Activated CD4-positive, alpha-beta T cell treated with anti-CD3 and anti-CD28 coated beads, Interleukin-2, amount 10 ng/mL, durations not matched to agents 7 days and 5 days (primary cell): ENCODE measurements around the gene ZNF618. TPM values are rescaled to one million over a fixed set of nuclear protein-coding genes. Genes with fewer than 3 reads are reported as not detected.
A peak's percentile ranks its signal among the peaks of the same experiment; 100 is the strongest.

ENCODE experiments used
- CTCF ChIA-PET: fragments of 350-600 bp; sonication (Branson Sonifier 250); formaldehyde crosslinking; loops from one replicate; lab custom pipeline; 2021; ENCODE audit warnings: antibody characterized with exemption; lab: Charles Lee
- POLR2A ChIA-PET: fragments of 350-600 bp; sonication (Branson Sonifier 250); formaldehyde crosslinking; loops from one replicate; lab custom pipeline; 2021; ENCODE audit warnings: antibody characterized with exemption; lab: Charles Lee
- DNase-seq: peaks from one replicate; pipeline ENCODE4 v3.0.0-alpha.2; 2020
- H3K27ac Mint-ChIP-seq: one replicate; pipeline ENCODE4 v1.8.0; 2021; ENCODE audit warnings: mild to moderate bottlenecking, moderate library complexity, mixed read lengths
- H3K27me3 Mint-ChIP-seq: one replicate; pipeline ENCODE4 v1.8.0; 2021; ENCODE audit warnings: mixed read lengths
- H3K36me3 Mint-ChIP-seq: one replicate; pipeline ENCODE4 v1.8.0; 2021; ENCODE audit warnings: low read depth, mixed read lengths
- H3K4me1 Mint-ChIP-seq: one replicate; pipeline ENCODE4 v1.8.0; 2021; ENCODE audit warnings: mixed read lengths
- H3K4me3 Mint-ChIP-seq: one replicate; pipeline ENCODE4 v1.8.0; 2021; ENCODE audit warnings: mild to moderate bottlenecking, moderate library complexity, mixed read lengths
- H3K9me3 Mint-ChIP-seq: one replicate; pipeline ENCODE4 v1.8.0; 2021; ENCODE audit warnings: mixed read lengths
- total RNA-seq, 2 experiments: library from RNA; stranded (reverse); gene quantifications; one replicate each; pipeline ENCODE4 v1.2.3, GENCODE V29; 2021

Gene ZNF618
- total RNA-seq, 2 experiments from 2014 or later, result 0.21 to 0.27 TPM

- no peaks in the 10 kb centered on the region for H3K4me1 Mint-ChIP-seq
- H3K27me3 Mint-ChIP-seq, result no peaks in the 10 kb centered on the region
- ChIA-PET POLR2A (no interaction called here), CTCF (no interaction called here)
- no peak overlapping the region for H3K4me3 Mint-ChIP-seq
- H3K9me3 Mint-ChIP-seq, result no peaks in the 10 kb centered on the region
- no peak overlapping the region for H3K27ac Mint-ChIP-seq
- DNase-seq, result peak; percentile 2
- H3K36me3 Mint-ChIP-seq, result no peaks in the 10 kb centered on the region
Observed at GRCh38 chr9:114000671-114001409, 124.7 kb downstream of the ZNF618 start.

- H3K27ac Mint-ChIP-seq, result no peak overlapping the region
- H3K4me3 Mint-ChIP-seq, result no peak overlapping the region
- POLR2A ChIA-PET, result no interaction called here
- CTCF ChIA-PET, result no interaction called here
- no peak for DNase-seq
- H3K9me3 Mint-ChIP-seq, result no peaks in the 10 kb centered on the region
- no peaks in the 10 kb centered on the region for H3K27me3 Mint-ChIP-seq
- no peaks in the 10 kb centered on the region for H3K4me1 Mint-ChIP-seq
- no peaks in the 10 kb centered on the region for H3K36me3 Mint-ChIP-seq
Observed at GRCh38 chr9:114001410-114001685, 125.2 kb downstream of the ZNF618 start.

- Mint-ChIP-seq H3K27me3 (no peaks in the 10 kb centered on the region), H3K4me3 (no peak overlapping the region), H3K36me3 (no peaks in the 10 kb centered on the region), H3K27ac (no peak overlapping the region), H3K9me3 (no peaks in the 10 kb centered on the region), H3K4me1 (no peaks in the 10 kb centered on the region)
- POLR2A ChIA-PET, result no interaction called here
- CTCF ChIA-PET, result interaction anchor here (1.2 kb wide), 1 partner anchor 10 kb away, joined by 3 read pairs; no protein-coding TSS in a partner anchor
- DNase-seq, result peak; percentile 4
Observed at GRCh38 chr9:114001794-114002261, 125.7 kb downstream of the ZNF618 start.

GRCh38 chr9:114002271-114002985, 126.3 kb downstream of the ZNF618 start:
- Mint-ChIP-seq H3K27me3 (no peaks in the 10 kb centered on the region), H3K4me3 (no peak overlapping the region)
- DNase-seq, result peak; percentile 4

GRCh38 chr9:114002986-114003350, 126.9 kb downstream of the ZNF618 start:
- ChIA-PET CTCF (no interaction called here), POLR2A (no interaction called here)
- no peak for DNase-seq
- H3K36me3 Mint-ChIP-seq, result no peaks in the 10 kb centered on the region
- no peaks in the 10 kb centered on the region for H3K9me3 Mint-ChIP-seq
- no peaks in the 10 kb centered on the region for H3K27me3 Mint-ChIP-seq
- no peak overlapping the region for H3K4me3 Mint-ChIP-seq
- no peaks in the 10 kb centered on the region for H3K4me1 Mint-ChIP-seq
- H3K27ac Mint-ChIP-seq, result no peak overlapping the region

More at GRCh38 chr9:114002271-114002985, 126.3 kb downstream of the ZNF618 start:
- ChIA-PET CTCF (interaction anchor here (1.2 kb wide), 1 partner anchor 11 kb away, joined by 3 read pairs; no protein-coding TSS in a partner anchor), POLR2A (no interaction called here)
- Mint-ChIP-seq H3K9me3 (no peaks in the 10 kb centered on the region), H3K27ac (no peak overlapping the region), H3K36me3 (no peaks in the 10 kb centered on the region), H3K4me1 (no peaks in the 10 kb centered on the region)

- ChIA-PET POLR2A (no interaction called here), CTCF (no interaction called here)
- Mint-ChIP-seq H3K27me3 (no peaks in the 10 kb centered on the region), H3K4me3 (no peak overlapping the region), H3K36me3 (no peaks in the 10 kb centered on the region), H3K9me3 (no peaks in the 10 kb centered on the region), H3K4me1 (no peaks in the 10 kb centered on the region), H3K27ac (no peak overlapping the region)
- no peak for DNase-seq
Observed at GRCh38 chr9:114003351-114003750, 127.2 kb downstream of the ZNF618 start.

- no peaks in the 10 kb centered on the region for H3K36me3 Mint-ChIP-seq
- no peak overlapping the region for H3K27ac Mint-ChIP-seq
- CTCF ChIA-PET, result no interaction called here
- no peaks in the 10 kb centered on the region for H3K4me1 Mint-ChIP-seq
- H3K4me3 Mint-ChIP-seq, result no peak overlapping the region
- DNase-seq, result no peak
- H3K27me3 Mint-ChIP-seq, result no peaks in the 10 kb centered on the region
- POLR2A ChIA-PET, result no interaction called here
- no peaks in the 10 kb centered on the region for H3K9me3 Mint-ChIP-seq
Observed at GRCh38 chr9:114003758-114004157, 127.6 kb downstream of the ZNF618 start.

- no peaks in the 10 kb centered on the region for H3K36me3 Mint-ChIP-seq
- H3K9me3 Mint-ChIP-seq, result no peaks in the 10 kb centered on the region
- no peaks in the 10 kb centered on the region for H3K27me3 Mint-ChIP-seq
- no peaks in the 10 kb centered on the region for H3K4me1 Mint-ChIP-seq
- ChIA-PET POLR2A (no interaction called here), CTCF (no interaction called here)
- DNase-seq, result peak; percentile 1
- no peak overlapping the region for H3K27ac Mint-ChIP-seq
- H3K4me3 Mint-ChIP-seq, result no peak overlapping the region
Observed at GRCh38 chr9:114004221-114004716, 128.2 kb downstream of the ZNF618 start.

- POLR2A ChIA-PET, result no interaction called here
- H3K4me3 Mint-ChIP-seq, result no peak overlapping the region
- H3K4me1 Mint-ChIP-seq, result no peaks in the 10 kb centered on the region
- H3K9me3 Mint-ChIP-seq, result no peaks in the 10 kb centered on the region
- CTCF ChIA-PET, result no interaction called here
- no peak overlapping the region for H3K27ac Mint-ChIP-seq
- H3K27me3 Mint-ChIP-seq, result no peaks in the 10 kb centered on the region
- H3K36me3 Mint-ChIP-seq, result no peaks in the 10 kb centered on the region
- DNase-seq, result peak; percentile 3
Observed at GRCh38 chr9:114005371-114006154, 129.5 kb downstream of the ZNF618 start.

- H3K4me1 Mint-ChIP-seq, result no peaks in the 10 kb centered on the region
- no peak overlapping the region for H3K27ac Mint-ChIP-seq
- H3K4me3 Mint-ChIP-seq, result no peak overlapping the region
- DNase-seq, result peak; percentile 2
- ChIA-PET CTCF (no interaction called here), POLR2A (no interaction called here)
- H3K9me3 Mint-ChIP-seq, result no peaks in the 10 kb centered on the region
- H3K36me3 Mint-ChIP-seq, result no peaks in the 10 kb centered on the region
- no peaks in the 10 kb centered on the region for H3K27me3 Mint-ChIP-seq
Observed at GRCh38 chr9:114006155-114006550, 130.0 kb downstream of the ZNF618 start.

- POLR2A ChIA-PET, result no interaction called here
- Mint-ChIP-seq H3K27me3 (no peaks in the 10 kb centered on the region), H3K4me1 (no peaks in the 10 kb centered on the region), H3K27ac (no peak overlapping the region), H3K36me3 (no peaks in the 10 kb centered on the region), H3K4me3 (no peak overlapping the region), H3K9me3 (no peaks in the 10 kb centered on the region)
- CTCF ChIA-PET, result no interaction called here
- peak; percentile 2 for DNase-seq
Observed at GRCh38 chr9:114006931-114007691, 131.0 kb downstream of the ZNF618 start.

- Mint-ChIP-seq H3K9me3 (no peaks in the 10 kb centered on the region), H3K4me3 (no peak overlapping the region), H3K36me3 (no peaks in the 10 kb centered on the region), H3K27ac (no peak overlapping the region), H3K27me3 (no peaks in the 10 kb centered on the region), H3K4me1 (no peaks in the 10 kb centered on the region)
- ChIA-PET CTCF (no interaction called here), POLR2A (no interaction called here)
- no peak for DNase-seq
Observed at GRCh38 chr9:114007991-114008666, 132.0 kb downstream of the ZNF618 start.
